Adipocyte (in vitro differentiated cells): ENCODE results near the gene CEACAM6.
"Not testable (repeated sequence)": the region's sequence is repeated elsewhere in the genome, so short reads cannot be mapped to it uniquely, and the experiment has no call there.

Experiments used
- DNase-seq: peaks from one replicate; pipeline ENCODE4 v3.0.0-alpha.2; 2015; ENCODE audit warnings: low read depth
- H3K27me3 ChIP-seq: replicated peaks from 2 replicates; pipeline ENCODE4 v1.7.0; 2013; ENCODE audit warnings: mild to moderate bottlenecking, low read length, moderate library complexity; ENCODE audit not compliant: control insufficient read depth, insufficient read depth
- H3K36me3 ChIP-seq: 2 replicates; pipeline ENCODE4 v1.7.0; 2013; ENCODE audit warnings: low read length, mild to moderate bottlenecking, moderate library complexity; ENCODE audit not compliant: control insufficient read depth, insufficient read depth, severe bottlenecking
- H3K4me1 ChIP-seq: 2 replicates; pipeline ENCODE4 v1.7.0; 2013; ENCODE audit warnings: mild to moderate bottlenecking, low read length, moderate library complexity; ENCODE audit not compliant: control insufficient read depth, insufficient read depth
- H3K4me3 ChIP-seq: 2 replicates; pipeline ENCODE4 v1.7.0; 2013; ENCODE audit warnings: mild to moderate bottlenecking, low read length, moderate library complexity
- H3K9ac ChIP-seq: 2 replicates; pipeline ENCODE4 v1.7.0; 2013; ENCODE audit warnings: mild to moderate bottlenecking, low read length, moderate library complexity
- H3K9me3 ChIP-seq: 2 replicates; pipeline ENCODE4 v1.7.0; 2013; ENCODE audit warnings: mild to moderate bottlenecking, low read length, moderate library complexity; ENCODE audit not compliant: control insufficient read depth

CEACAM6 gene

GRCh38 chr19:41748012-41748411, 7.3 kb upstream of the CEACAM6 start:
- Histone ChIP-seq H3K27me3 (peaks cover 60% of the 10 kb centered on the region), H3K4me1 (no peaks in the 10 kb centered on the region), H3K36me3 (no peaks in the 10 kb centered on the region), H3K4me3 (no peak overlapping the region), H3K9ac (no peak overlapping the region), H3K9me3 (no peaks in the 10 kb centered on the region)
- no peak for DNase-seq

- not testable (repeated sequence) for H3K9ac ChIP-seq, DNase-seq, H3K36me3 ChIP-seq, H3K4me1 ChIP-seq, H3K9me3 ChIP-seq, H3K4me3 ChIP-seq
- peaks cover 54% of the 10 kb centered on the region for H3K27me3 ChIP-seq
Measured at GRCh38 chr19:41750248-41751134, 4.8 kb upstream of the CEACAM6 start.

- H3K4me1 ChIP-seq = no peaks in the 10 kb centered on the region
- H3K9ac ChIP-seq = no peak overlapping the region
- peak; percentile 7 for DNase-seq
- H3K27me3 ChIP-seq = peaks cover 45% of the 10 kb centered on the region
- H3K9me3 ChIP-seq = no peaks in the 10 kb centered on the region
- no peak overlapping the region for H3K4me3 ChIP-seq
- no peaks in the 10 kb centered on the region for H3K36me3 ChIP-seq
Measured at GRCh38 chr19:41753159-41753558, 2.2 kb upstream of the CEACAM6 start.

GRCh38 chr19:41753936-41754529, 1.3 kb upstream of the CEACAM6 start:
- Histone ChIP-seq H3K4me1 (no peaks in the 10 kb centered on the region), H3K9ac (no peak overlapping the region), H3K9me3 (no peaks in the 10 kb centered on the region), H3K27me3 (peaks cover 43% of the 10 kb centered on the region), H3K36me3 (no peaks in the 10 kb centered on the region), H3K4me3 (no peak overlapping the region)
- DNase-seq = peak; percentile 53

GRCh38 chr19:41758846-41759245, 3.5 kb downstream of the CEACAM6 start:
- no peak for DNase-seq
- Histone ChIP-seq H3K36me3 (no peaks in the 10 kb centered on the region), H3K4me1 (no peaks in the 10 kb centered on the region), H3K9ac (no peak overlapping the region), H3K4me3 (no peak overlapping the region), H3K9me3 (no peaks in the 10 kb centered on the region), H3K27me3 (peaks cover 43% of the 10 kb centered on the region)

GRCh38 chr19:41767115-41767514, 11.8 kb downstream of the CEACAM6 start:
- Histone ChIP-seq H3K36me3 (no peaks in the 10 kb centered on the region), H3K4me1 (no peaks in the 10 kb centered on the region), H3K9ac (no peak overlapping the region), H3K27me3 (peaks cover 27% of the 10 kb centered on the region), H3K9me3 (no peaks in the 10 kb centered on the region), H3K4me3 (no peak overlapping the region)
- no peak for DNase-seq

GRCh38 chr19:41768105-41768504, 12.8 kb downstream of the CEACAM6 start:
- H3K27me3 ChIP-seq = peaks cover 33% of the 10 kb centered on the region
- H3K9me3 ChIP-seq, H3K9ac ChIP-seq, DNase-seq, H3K4me1 ChIP-seq, H3K36me3 ChIP-seq, H3K4me3 ChIP-seq: not testable (repeated sequence)

- Histone ChIP-seq H3K4me3 (no peak overlapping the region), H3K9ac (no peak overlapping the region), H3K4me1 (no peaks in the 10 kb centered on the region), H3K27me3 (peaks cover 33% of the 10 kb centered on the region), H3K9me3 (no peaks in the 10 kb centered on the region), H3K36me3 (no peaks in the 10 kb centered on the region)
- no peak for DNase-seq
Measured at GRCh38 chr19:41769608-41770007, 14.3 kb downstream of the CEACAM6 start.

- no peak for DNase-seq
- Histone ChIP-seq H3K4me1 (no peaks in the 10 kb centered on the region), H3K4me3 (no peak overlapping the region), H3K27me3 (peaks cover 26% of the 10 kb centered on the region), H3K36me3 (no peaks in the 10 kb centered on the region), H3K9ac (no peak overlapping the region), H3K9me3 (no peaks in the 10 kb centered on the region)
Measured at GRCh38 chr19:41771410-41771809, 16.1 kb downstream of the CEACAM6 start.

- peaks cover 28% of the 10 kb centered on the region for H3K27me3 ChIP-seq
- H3K4me3 ChIP-seq = no peak overlapping the region
- no peaks in the 10 kb centered on the region for H3K4me1 ChIP-seq
- DNase-seq = no peak
- no peaks in the 10 kb centered on the region for H3K9me3 ChIP-seq
- no peaks in the 10 kb centered on the region for H3K36me3 ChIP-seq
- no peak overlapping the region for H3K9ac ChIP-seq
Measured at GRCh38 chr19:41774515-41774980, 19.2 kb downstream of the CEACAM6 start.

- Histone ChIP-seq H3K9ac (no peak overlapping the region), H3K4me1 (no peaks in the 10 kb centered on the region), H3K36me3 (no peaks in the 10 kb centered on the region), H3K4me3 (no peak overlapping the region), H3K9me3 (no peaks in the 10 kb centered on the region), H3K27me3 (peaks cover 31% of the 10 kb centered on the region)
- no peak for DNase-seq
Measured at GRCh38 chr19:41776700-41777099, 21.4 kb downstream of the CEACAM6 start.
